Measurements from ENCODE around the gene RHOH.
A peak's percentile ranks its signal among the peaks of the same experiment; 100 is the strongest.
"Not testable (repeated sequence)": the region's sequence is repeated elsewhere in the genome, so short reads cannot be mapped to it uniquely, and the experiment has no call there.

The RHOH gene

GRCh38 chr4:40196724-40197281 is at the start of gene RHOH:
RHOH (plus strand) TSS chr4:40197031; CDS start chr4:40243387, 46,356 bp downstream.
- in situ Hi-C loops (cut with MboI; ENCODE audit: low pct_unique_long_range_greater_than_20kb, low sequenced_read_pairs) = no loop called here
- peak; percentile 89 for DNase-seq

- DNase-seq; in situ Hi-C loops (cut with MboI; ENCODE audit: low pct_unique_long_range_greater_than_20kb, low sequenced_read_pairs): not testable (repeated sequence)
These were observed 49.3 kb upstream of the RHOH start for GRCh38 chr4:40147490-40147889.

GRCh38 chr4:40149960-40150385 is 46.9 kb upstream of the RHOH start:
- in situ Hi-C loops (cut with MboI; ENCODE audit: low pct_unique_long_range_greater_than_20kb, low sequenced_read_pairs) = no loop called here
- DNase-seq = peak; percentile 89

GRCh38 chr4:40150932-40151331 is 45.9 kb upstream of the RHOH start:
- in situ Hi-C loops (cut with MboI; ENCODE audit: low pct_unique_long_range_greater_than_20kb, low sequenced_read_pairs) = no loop called here
- DNase-seq = no peak

- no peak for DNase-seq
- in situ Hi-C loops (cut with MboI; ENCODE audit: low pct_unique_long_range_greater_than_20kb, low sequenced_read_pairs) = no loop called here
These were observed 44.2 kb upstream of the RHOH start for GRCh38 chr4:40152637-40153036.

- in situ Hi-C loops (cut with MboI; ENCODE audit: low pct_unique_long_range_greater_than_20kb, low sequenced_read_pairs) = no loop called here
- no peak for DNase-seq
These were observed 39.4 kb upstream of the RHOH start for GRCh38 chr4:40157436-40157835.

GRCh38 chr4:40160258-40160657 is 36.6 kb upstream of the RHOH start:
- in situ Hi-C loops (cut with MboI; ENCODE audit: low pct_unique_long_range_greater_than_20kb, low sequenced_read_pairs) = no loop called here

GRCh38 chr4:40164459-40164858 is 32.4 kb upstream of the RHOH start:
- in situ Hi-C loops (cut with MboI; ENCODE audit: low pct_unique_long_range_greater_than_20kb, low sequenced_read_pairs) = no loop called here
- DNase-seq = no peak

More at GRCh38 chr4:40160258-40160657, 36.6 kb upstream of the RHOH start:
- DNase-seq = no peak

GRCh38 chr4:40165916-40166315 is 30.9 kb upstream of the RHOH start:
- no peak for DNase-seq
- in situ Hi-C loops (cut with MboI; ENCODE audit: low pct_unique_long_range_greater_than_20kb, low sequenced_read_pairs) = no loop called here

GRCh38 chr4:40168070-40168469 is 28.8 kb upstream of the RHOH start:
- in situ Hi-C loops (cut with MboI; ENCODE audit: low pct_unique_long_range_greater_than_20kb, low sequenced_read_pairs) = no loop called here

GRCh38 chr4:40170588-40170987 is 26.2 kb upstream of the RHOH start:
- in situ Hi-C loops (cut with MboI; ENCODE audit: low pct_unique_long_range_greater_than_20kb, low sequenced_read_pairs) = no loop called here
- DNase-seq = no peak

More at GRCh38 chr4:40168070-40168469, 28.8 kb upstream of the RHOH start:
- DNase-seq = no peak

- DNase-seq = no peak
- in situ Hi-C loops (cut with MboI; ENCODE audit: low pct_unique_long_range_greater_than_20kb, low sequenced_read_pairs) = no loop called here
These were observed 23.4 kb upstream of the RHOH start for GRCh38 chr4:40173470-40173875.

- in situ Hi-C loops (cut with MboI; ENCODE audit: low pct_unique_long_range_greater_than_20kb, low sequenced_read_pairs) = no loop called here
- DNase-seq = no peak
These were observed 20.2 kb upstream of the RHOH start for GRCh38 chr4:40176602-40177001.

- in situ Hi-C loops (cut with MboI; ENCODE audit: low pct_unique_long_range_greater_than_20kb, low sequenced_read_pairs) = no loop called here
- no peak for DNase-seq
These were observed 19.2 kb upstream of the RHOH start for GRCh38 chr4:40177591-40177990.

GRCh38 chr4:40178672-40179071 is 18.2 kb upstream of the RHOH start:
- no peak for DNase-seq

GRCh38 chr4:40179360-40179759 is 17.5 kb upstream of the RHOH start:
- no peak for DNase-seq
- in situ Hi-C loops (cut with MboI; ENCODE audit: low pct_unique_long_range_greater_than_20kb, low sequenced_read_pairs) = no loop called here

More at GRCh38 chr4:40178672-40179071, 18.2 kb upstream of the RHOH start:
- in situ Hi-C loops (cut with MboI; ENCODE audit: low pct_unique_long_range_greater_than_20kb, low sequenced_read_pairs) = no loop called here

GRCh38 chr4:40180356-40180755 is 16.5 kb upstream of the RHOH start:
- in situ Hi-C loops (cut with MboI; ENCODE audit: low pct_unique_long_range_greater_than_20kb, low sequenced_read_pairs) = no loop called here
- peak; percentile 57 for DNase-seq

- in situ Hi-C loops (cut with MboI; ENCODE audit: low pct_unique_long_range_greater_than_20kb, low sequenced_read_pairs) = no loop called here
These were observed 14.8 kb upstream of the RHOH start for GRCh38 chr4:40182001-40182400.

GRCh38 chr4:40182954-40183353 is 13.9 kb upstream of the RHOH start:
- DNase-seq = no peak
- in situ Hi-C loops (cut with MboI; ENCODE audit: low pct_unique_long_range_greater_than_20kb, low sequenced_read_pairs) = no loop called here

More at GRCh38 chr4:40182001-40182400, 14.8 kb upstream of the RHOH start:
- DNase-seq = no peak

- peak; percentile 33 for DNase-seq
- in situ Hi-C loops (cut with MboI; ENCODE audit: low pct_unique_long_range_greater_than_20kb, low sequenced_read_pairs) = no loop called here
These were observed 13.0 kb upstream of the RHOH start for GRCh38 chr4:40183615-40184411.

Data from KBM-7 (cell line).